CD14-positive monocyte (primary cell): ENCODE measurements around the gene SCN2A. TPM values are rescaled to one million over a fixed set of nuclear protein-coding genes. Genes with fewer than 3 reads are reported as not detected.

Experiments
- DNase-seq, 3 donors: peaks; one replicate each; pipeline ENCODE4 v3.0.0-alpha.2; 2011 to 2022
- H2AFZ ChIP-seq: 2 replicates; pipeline ENCODE4 v1.6.0; 2012; ENCODE audit warnings: mild to moderate bottlenecking, low read depth, low read length, inconsistent platforms; ENCODE audit not compliant: insufficient read depth, poor library complexity, severe bottlenecking
- H3K27ac ChIP-seq, 2 donors: 1 replicate in 1 of 2; 2 replicates in 1 of 2; pipeline ENCODE4 v1.5.1; 2012 to 2013; ENCODE audit warnings: low read length in 2 of 2, control low read depth in 1 of 2, inconsistent platforms in 1 of 2, low read depth in 1 of 2, mild to moderate bottlenecking in 1 of 2
- H3K27me3 ChIP-seq, 2 donors: one replicate each; pipeline versions ENCODE4 v1.6.0 to v1.6.1; 2011 to 2013; ENCODE audit warnings: low read length in 2 of 2; ENCODE audit not compliant: control insufficient read depth in 2 of 2, insufficient read depth in 2 of 2
- H3K36me3 ChIP-seq, 2 donors: replicated peaks in 1 of 2; 1 replicate in 1 of 2; 2 replicates in 1 of 2; pipeline versions ENCODE4 v1.5.1 to v1.6.1; 2012 to 2013; ENCODE audit warnings: low read length in 2 of 2, control low read depth in 1 of 2, inconsistent platforms in 1 of 2, mild to moderate bottlenecking in 1 of 2; ENCODE audit not compliant: insufficient read depth in 2 of 2, control insufficient read depth in 1 of 2
- H3K4me1 ChIP-seq, 2 donors: 1 replicate in 1 of 2; 2 replicates in 1 of 2; pipeline versions ENCODE4 v1.5.1 to v1.6.1; 2012 to 2013; ENCODE audit warnings: low read length in 2 of 2, control low read depth in 1 of 2, inconsistent platforms in 1 of 2, mild to moderate bottlenecking in 1 of 2, moderate library complexity in 1 of 2; ENCODE audit not compliant: insufficient read depth in 2 of 2, control insufficient read depth in 1 of 2
- H3K4me2 ChIP-seq: replicated peaks from 2 replicates; pipeline ENCODE3; 2012; ENCODE audit warnings: low read length, moderate library complexity, mild to moderate bottlenecking; ENCODE audit not compliant: poor library complexity, severe bottlenecking; ENCODE audit errors: extremely low read depth
- H3K4me3 ChIP-seq, 3 experiments: fragments of 200-600 bp in 1 of 3; sonication (generic) in 1 of 3; replicated peaks in 1 of 3; 1 replicate in 2 of 3; 2 replicates in 1 of 3; pipeline ENCODE4 v1.5.1; 2011 to 2013; ENCODE audit warnings: low read length in 3 of 3, mild to moderate bottlenecking in 3 of 3, control low read depth in 2 of 3, low read depth in 2 of 3, inconsistent platforms in 1 of 3, moderate library complexity in 1 of 3
- H3K79me2 ChIP-seq: 2 replicates; pipeline ENCODE4 v1.6.0; 2012; ENCODE audit warnings: mild to moderate bottlenecking, control low read depth, inconsistent platforms, low read length, moderate library complexity; ENCODE audit not compliant: insufficient read depth
- H3K9ac ChIP-seq: 2 replicates; pipeline ENCODE4 v1.6.0; 2017; ENCODE audit warnings: low read length, mild to moderate bottlenecking; ENCODE audit not compliant: insufficient read depth, poor library complexity, severe bottlenecking
- H3K9me3 ChIP-seq, 2 donors: replicated peaks in 1 of 2; 1 replicate in 1 of 2; 2 replicates in 1 of 2; pipeline versions ENCODE4 v1.5.1 to v1.6.1; 2012 to 2013; ENCODE audit warnings: low read length in 2 of 2, control low read depth in 1 of 2; ENCODE audit not compliant: control insufficient read depth in 1 of 2, insufficient read depth in 1 of 2
- H4K20me1 ChIP-seq: 2 replicates; pipeline ENCODE4 v1.6.0; 2012; ENCODE audit warnings: mild to moderate bottlenecking, low read length, control low read depth, moderate library complexity; ENCODE audit not compliant: insufficient read depth
- H3K27ac Mint-ChIP-seq, 7 donors: one replicate each; pipeline ENCODE4 v1.8.0; 2020; ENCODE audit warnings: mild to moderate bottlenecking in 7 of 7, mixed read lengths in 7 of 7, moderate library complexity in 6 of 7, inconsistent platforms in 2 of 7
- H3K27me3 Mint-ChIP-seq, 3 donors: one replicate each; pipeline ENCODE4 v1.8.0; 2021 to 2022; ENCODE audit warnings: low read depth in 3 of 3, mild to moderate bottlenecking in 3 of 3, mixed read lengths in 3 of 3, moderate library complexity in 3 of 3, inconsistent platforms in 1 of 3
- H3K36me3 Mint-ChIP-seq, 2 donors: one replicate each; pipeline ENCODE4 v1.8.0; 2020; ENCODE audit warnings: mixed read lengths in 2 of 2, inconsistent platforms in 1 of 2, mild to moderate bottlenecking in 1 of 2
- H3K4me1 Mint-ChIP-seq: one replicate; pipeline ENCODE4 v1.8.0; 2020; ENCODE audit warnings: mild to moderate bottlenecking, mixed read lengths
- H3K4me3 Mint-ChIP-seq, 2 donors: one replicate each; pipeline ENCODE4 v1.8.0; 2020; ENCODE audit warnings: mild to moderate bottlenecking in 2 of 2, mixed read lengths in 2 of 2, moderate library complexity in 1 of 2
- H3K9me3 Mint-ChIP-seq, 7 donors: one replicate each; pipeline ENCODE4 v1.8.0; 2020 to 2022; ENCODE audit warnings: mixed read lengths in 7 of 7, mild to moderate bottlenecking in 6 of 7, moderate library complexity in 6 of 7, inconsistent platforms in 2 of 7
- WGBS: methylation state at CpG from one replicate; pipeline ENCODE4 v1.1.5; 2013; ENCODE audit warnings: missing lambda C conversion rate; ENCODE audit not compliant: insufficient coverage; 5-methylcytosine and 5-hydroxymethylcytosine counted together
- intact Hi-C, 2 donors: fragments of 100-400 bp; cut with micrococcal nuclease; formaldehyde crosslinking; loops; one replicate each; pipeline versions ENCODE4 v1.15.0 to v1.15.1; 2023
- polyA plus RNA-seq, 3 donors: library from polyadenylated mRNA; depleted of rRNA in 1 of 3; unstranded in 2 of 3; stranded (reverse) in 1 of 3; fragments of 300-500 nt in 2 of 3; fragments of >200 nt in 1 of 3; fragmentation: Illumina TruSeq in 2 of 3; gene quantifications; 1 replicate in 2 of 3; 2 replicates in 1 of 3; pipeline ENCODE4 v1.2.3, GENCODE V29; 2012 to 2021
- TF ChIP-seq, protein P1 (sequence below): fragments of 200-600 bp; IDR thresholded peaks from one replicate; pipeline ENCODE4 v1.8.0; 2022; ENCODE audit warnings: antibody characterized with exemption, mild to moderate bottlenecking

Gene SCN2A
- polyA plus RNA-seq, 3 donors, result not detected

- Mint-ChIP-seq H3K27ac (no peak overlapping the region), H3K9me3 (no peaks in the 10 kb centered on the region), H3K27me3 (no peaks in the 10 kb centered on the region), H3K36me3 (no peaks in the 10 kb centered on the region), H3K4me3 (no peak overlapping the region), H3K4me1 (no peaks in the 10 kb centered on the region)
- Histone ChIP-seq H3K4me2 (no peak overlapping the region), H3K9me3 (no peaks in the 10 kb centered on the region), H3K9ac (no peak overlapping the region), H3K27me3 (no peaks in the 10 kb centered on the region), H3K27ac (no peak overlapping the region), H3K36me3 (no peaks in the 10 kb centered on the region), H3K4me3 (no peak overlapping the region), H3K4me1 (no peaks in the 10 kb centered on the region), H2AFZ (no peak overlapping the region), H4K20me1 (no peaks in the 10 kb centered on the region), H3K79me2 (no peaks in the 10 kb centered on the region)
- intact Hi-C loops, result no loop called here
- no CpG with 5 or more reads among the region's 3 CpGs for WGBS
- DNase-seq, result no peak
- TF ChIP-seq, protein P1, sequence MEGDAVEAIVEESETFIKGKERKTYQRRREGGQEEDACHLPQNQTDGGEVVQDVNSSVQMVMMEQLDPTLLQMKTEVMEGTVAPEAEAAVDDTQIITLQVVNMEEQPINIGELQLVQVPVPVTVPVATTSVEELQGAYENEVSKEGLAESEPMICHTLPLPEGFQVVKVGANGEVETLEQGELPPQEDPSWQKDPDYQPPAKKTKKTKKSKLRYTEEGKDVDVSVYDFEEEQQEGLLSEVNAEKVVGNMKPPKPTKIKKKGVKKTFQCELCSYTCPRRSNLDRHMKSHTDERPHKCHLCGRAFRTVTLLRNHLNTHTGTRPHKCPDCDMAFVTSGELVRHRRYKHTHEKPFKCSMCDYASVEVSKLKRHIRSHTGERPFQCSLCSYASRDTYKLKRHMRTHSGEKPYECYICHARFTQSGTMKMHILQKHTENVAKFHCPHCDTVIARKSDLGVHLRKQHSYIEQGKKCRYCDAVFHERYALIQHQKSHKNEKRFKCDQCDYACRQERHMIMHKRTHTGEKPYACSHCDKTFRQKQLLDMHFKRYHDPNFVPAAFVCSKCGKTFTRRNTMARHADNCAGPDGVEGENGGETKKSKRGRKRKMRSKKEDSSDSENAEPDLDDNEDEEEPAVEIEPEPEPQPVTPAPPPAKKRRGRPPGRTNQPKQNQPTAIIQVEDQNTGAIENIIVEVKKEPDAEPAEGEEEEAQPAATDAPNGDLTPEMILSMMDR, result no peak
These were observed 137.4 kb downstream of the SCN2A start for GRCh38 chr2:165376571-165376975.

- no peaks in the 10 kb centered on the region for H3K27me3 Mint-ChIP-seq
- no peak overlapping the region for H3K9ac ChIP-seq
- H3K4me2 ChIP-seq, result no peak overlapping the region
- H3K4me3 ChIP-seq, result no peak overlapping the region
- H3K4me1 Mint-ChIP-seq, result peaks cover 5% of the 10 kb centered on the region
- no peak overlapping the region for H2AFZ ChIP-seq
- H3K4me3 Mint-ChIP-seq, result no peak overlapping the region
- H3K79me2 ChIP-seq, result no peaks in the 10 kb centered on the region
- TF ChIP-seq, protein P1, result no peak
- H4K20me1 ChIP-seq, result no peaks in the 10 kb centered on the region
- no peaks in the 10 kb centered on the region for H3K36me3 Mint-ChIP-seq
- no peak for DNase-seq
- H3K27ac ChIP-seq, result no peak overlapping the region
- H3K9me3 ChIP-seq, result no peaks in the 10 kb centered on the region
- no peaks in the 10 kb centered on the region for H3K27me3 ChIP-seq
- intact Hi-C loops, result no loop called here
- H3K27ac Mint-ChIP-seq, result no peak overlapping the region
- no peaks in the 10 kb centered on the region for H3K4me1 ChIP-seq
- no peaks in the 10 kb centered on the region for H3K36me3 ChIP-seq
- WGBS, result no CpG with 5 or more reads among the region's 2 CpGs
- H3K9me3 Mint-ChIP-seq, result peaks cover 0 to 7% (median 0%) of the 10 kb centered on the region in 7 donors
These were observed 143.1 kb downstream of the SCN2A start for GRCh38 chr2:165382362-165382761.
